Liver (tissue), 9 donors: ENCODE measurements around the gene ATP8B3. TPM values are rescaled to one million over a fixed set of nuclear protein-coding genes. Genes with fewer than 3 reads are reported as not detected.

Experiments
- DNase-seq: peaks from one replicate; pipeline ENCODE4 v3.0.0-alpha.2; 2017; ENCODE audit warnings: low spot score
- H3K27ac ChIP-seq, 2 donors: one replicate each; pipeline ENCODE4 v1.7.0; 2013; ENCODE audit warnings: inconsistent platforms in 2 of 2, low read length in 2 of 2, control low read depth in 1 of 2, low read depth in 1 of 2, mild to moderate bottlenecking in 1 of 2
- H3K27me3 ChIP-seq, 4 donors: one replicate each; pipeline versions ENCODE4 v1.6.1 to v1.7.0; 2013; ENCODE audit warnings: low read length in 3 of 4, inconsistent platforms in 1 of 4, mild to moderate bottlenecking in 1 of 4, moderate library complexity in 1 of 4; ENCODE audit not compliant: control insufficient read depth in 4 of 4, insufficient read depth in 4 of 4
- H3K36me3 ChIP-seq, 4 donors: one replicate each; pipeline versions ENCODE4 v1.6.1 to v1.7.0; 2013; ENCODE audit warnings: low read length in 3 of 4, mild to moderate bottlenecking in 3 of 4, low read depth in 1 of 4, moderate library complexity in 1 of 4; ENCODE audit not compliant: control insufficient read depth in 4 of 4, insufficient read depth in 3 of 4
- H3K4me1 ChIP-seq, 4 donors: one replicate each; pipeline versions ENCODE4 v1.6.1 to v1.7.0; 2013; ENCODE audit warnings: low read length in 3 of 4, mild to moderate bottlenecking in 3 of 4, moderate library complexity in 1 of 4; ENCODE audit not compliant: control insufficient read depth in 4 of 4, insufficient read depth in 4 of 4
- H3K4me3 ChIP-seq, 3 donors: one replicate each; pipeline versions ENCODE4 v1.6.1 to v1.7.0; 2013; ENCODE audit warnings: low read length in 3 of 3, control low read depth in 1 of 3, low read depth in 1 of 3, mild to moderate bottlenecking in 1 of 3
- H3K9ac ChIP-seq, 2 donors: one replicate each; pipeline ENCODE4 v1.7.0; 2013; ENCODE audit warnings: low read length in 2 of 2, mild to moderate bottlenecking in 2 of 2, moderate library complexity in 2 of 2, control low read depth in 1 of 2, low read depth in 1 of 2
- H3K9me3 ChIP-seq, 4 donors: one replicate each; pipeline versions ENCODE4 v1.6.1 to v1.7.0; 2013; ENCODE audit warnings: low read length in 3 of 4; ENCODE audit not compliant: control insufficient read depth in 4 of 4
- EGR1 ChIP-seq, 2 donors: IDR thresholded peaks; 2 replicates each; pipeline ENCODE4 v1.6.1; 2016 to 2018; ENCODE audit warnings: antibody characterized with exemption in 2 of 2, low read depth in 2 of 2
- FOXA1 ChIP-seq: IDR thresholded peaks from 2 replicates; pipeline ENCODE4 v1.6.1; 2016; ENCODE audit warnings: antibody characterized with exemption
- FOXA2 ChIP-seq: IDR thresholded peaks from 2 replicates; pipeline ENCODE4 v1.6.1; 2016; ENCODE audit warnings: antibody characterized with exemption
- GABPA ChIP-seq, 2 donors: IDR thresholded peaks in 1 of 2; conservative IDR thresholded peaks in 1 of 2; 2 replicates each; pipeline ENCODE4 v1.6.1; 2016; ENCODE audit warnings: antibody characterized with exemption in 2 of 2, mild to moderate bottlenecking in 1 of 2, moderate library complexity in 1 of 2
- HNF4A ChIP-seq, 2 donors: conservative IDR thresholded peaks; 2 replicates each; pipeline ENCODE4 v1.6.1; 2016; ENCODE audit warnings: antibody characterized with exemption in 2 of 2, mild to moderate bottlenecking in 2 of 2
- HNF4G ChIP-seq: IDR thresholded peaks from 2 replicates; pipeline ENCODE4 v1.6.1; 2016; ENCODE audit warnings: antibody characterized with exemption
- JUND ChIP-seq, 2 donors: IDR thresholded peaks; 2 replicates each; pipeline ENCODE4 v1.6.1; 2016; ENCODE audit warnings: antibody characterized with exemption in 2 of 2
- NR2F2 ChIP-seq: IDR thresholded peaks from 2 replicates; pipeline ENCODE4 v1.6.1; 2016; ENCODE audit warnings: antibody characterized with exemption
- RXRA ChIP-seq, 2 donors: IDR thresholded peaks; 2 replicates each; pipeline ENCODE4 v1.6.1; 2017 to 2018; ENCODE audit warnings: antibody characterized with exemption in 2 of 2, mild to moderate bottlenecking in 1 of 2
- TAF1 ChIP-seq: conservative IDR thresholded peaks from 2 replicates; pipeline ENCODE4 v1.6.1; 2016; ENCODE audit warnings: antibody characterized with exemption, mild to moderate bottlenecking
- YY1 ChIP-seq: IDR thresholded peaks from 2 replicates; pipeline ENCODE4 v1.6.1; 2016; ENCODE audit warnings: antibody characterized with exemption, mild to moderate bottlenecking
- WGBS: extraction: QIAGEN DNeasy Blood & Tissue Kit; methylation state at CpG from one replicate; pipeline ENCODE4 v1.1.7; 2013; 5-methylcytosine and 5-hydroxymethylcytosine counted together
- polyA plus RNA-seq, 2 donors: library from polyadenylated mRNA; stranded (reverse) in 1 of 2; unstranded in 1 of 2; fragments of 200-250 nt in 1 of 2; fragments of >200 nt in 1 of 2; fragmentation: Nextera tagmentation in 1 of 2; extraction: Ambion mirVana in 1 of 2; gene quantifications; one replicate each; pipeline versions ENCODE4 v1.2.1 to v1.2.3, GENCODE V29; 2013 to 2015
- total RNA-seq, 2 donors: library from RNA; depleted of rRNA; stranded (reverse); fragments of >200 nt; gene quantifications; one replicate each; pipeline ENCODE4 v1.2.3, GENCODE V29; 2014
- TF ChIP-seq, protein P1 (sequence below): IDR thresholded peaks from 2 replicates; pipeline ENCODE4 v1.6.1; 2016; ENCODE audit warnings: antibody characterized with exemption, mild to moderate bottlenecking
- TF ChIP-seq, protein P2 (sequence below): IDR thresholded peaks from 2 replicates; pipeline ENCODE4 v1.6.1; 2016; ENCODE audit warnings: antibody characterized with exemption
- TF ChIP-seq, protein P3 (sequence below): IDR thresholded peaks from 2 replicates; pipeline ENCODE4 v1.6.1; 2016; ENCODE audit warnings: antibody characterized with exemption
- TF ChIP-seq, protein P4 (sequence below): fragments of 150-350 bp; IDR thresholded peaks from 2 replicates; pipeline ENCODE4 v1.5.1; 2017; ENCODE audit warnings: improper control_type of control experiment, low read depth, low read length; ENCODE audit not compliant: missing input control
- TF ChIP-seq, protein P5 (sequence below): IDR thresholded peaks from 2 replicates; pipeline ENCODE4 v1.6.1; 2016; ENCODE audit warnings: antibody characterized with exemption
- donor health status: healthy.
- donor health status: healthy.
- donor health status: healthy.
- donor health status: healthy.
- donor health status: healthy.

The ATP8B3 gene
- total and polyA plus RNA-seq, 4 donors: 0.42 to 3.1 (median 0.52) TPM

DNA sequence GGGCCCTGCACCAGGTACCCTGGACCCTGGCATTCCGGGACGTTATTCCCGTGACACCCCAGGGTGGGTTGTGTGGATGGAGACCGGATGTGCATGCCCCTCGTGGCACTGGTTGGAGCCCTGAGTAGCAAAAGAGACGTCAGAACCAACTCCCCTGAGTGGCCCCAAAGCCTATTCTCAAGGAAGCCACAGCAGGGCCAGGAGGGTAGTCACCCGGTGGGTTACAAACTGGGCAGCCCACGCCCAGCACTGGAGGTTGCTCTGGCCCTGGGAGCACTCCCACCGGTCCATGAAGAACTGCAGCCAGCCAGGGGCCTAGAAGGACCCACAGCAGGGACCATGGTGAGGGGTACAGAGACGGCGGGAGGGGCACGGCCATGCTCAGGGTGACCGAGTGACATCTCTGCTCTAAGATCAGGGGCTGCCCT, 43.8 kb upstream of the ATP8B3 start:
- Histone ChIP-seq H3K9ac (peak overlapping the region; percentile 50 to 76), H3K4me3 (peak overlapping the region in 1 of 3 donors; percentile 7), H3K4me1 (peaks cover 39 to 66% (median 49%) of the 10 kb centered on the region in 4 donors), H3K27me3 (no peaks in the 10 kb centered on the region), H3K9me3 (no peaks in the 10 kb centered on the region), H3K36me3 (peaks cover 0 to 2% (median 0%) of the 10 kb centered on the region in 4 donors), H3K27ac (peak overlapping the region; percentile 78 to 80)
- DNase-seq: no peak
- 60% methylated on average over 13 of the region's 13 CpGs for WGBS
- no peak for TF ChIP-seq EGR1 (IDR thresholded peaks at IDR 0.05; ENCODE audit: low read depth in 2 of 2)
- TF ChIP-seq NR2F2: no peak
- TF ChIP-seq HNF4A (conservative IDR thresholded peaks at IDR 0.05): no peak
- TF ChIP-seq JUND (IDR thresholded peaks at IDR 0.05): no peak
- TF ChIP-seq, protein P1, sequence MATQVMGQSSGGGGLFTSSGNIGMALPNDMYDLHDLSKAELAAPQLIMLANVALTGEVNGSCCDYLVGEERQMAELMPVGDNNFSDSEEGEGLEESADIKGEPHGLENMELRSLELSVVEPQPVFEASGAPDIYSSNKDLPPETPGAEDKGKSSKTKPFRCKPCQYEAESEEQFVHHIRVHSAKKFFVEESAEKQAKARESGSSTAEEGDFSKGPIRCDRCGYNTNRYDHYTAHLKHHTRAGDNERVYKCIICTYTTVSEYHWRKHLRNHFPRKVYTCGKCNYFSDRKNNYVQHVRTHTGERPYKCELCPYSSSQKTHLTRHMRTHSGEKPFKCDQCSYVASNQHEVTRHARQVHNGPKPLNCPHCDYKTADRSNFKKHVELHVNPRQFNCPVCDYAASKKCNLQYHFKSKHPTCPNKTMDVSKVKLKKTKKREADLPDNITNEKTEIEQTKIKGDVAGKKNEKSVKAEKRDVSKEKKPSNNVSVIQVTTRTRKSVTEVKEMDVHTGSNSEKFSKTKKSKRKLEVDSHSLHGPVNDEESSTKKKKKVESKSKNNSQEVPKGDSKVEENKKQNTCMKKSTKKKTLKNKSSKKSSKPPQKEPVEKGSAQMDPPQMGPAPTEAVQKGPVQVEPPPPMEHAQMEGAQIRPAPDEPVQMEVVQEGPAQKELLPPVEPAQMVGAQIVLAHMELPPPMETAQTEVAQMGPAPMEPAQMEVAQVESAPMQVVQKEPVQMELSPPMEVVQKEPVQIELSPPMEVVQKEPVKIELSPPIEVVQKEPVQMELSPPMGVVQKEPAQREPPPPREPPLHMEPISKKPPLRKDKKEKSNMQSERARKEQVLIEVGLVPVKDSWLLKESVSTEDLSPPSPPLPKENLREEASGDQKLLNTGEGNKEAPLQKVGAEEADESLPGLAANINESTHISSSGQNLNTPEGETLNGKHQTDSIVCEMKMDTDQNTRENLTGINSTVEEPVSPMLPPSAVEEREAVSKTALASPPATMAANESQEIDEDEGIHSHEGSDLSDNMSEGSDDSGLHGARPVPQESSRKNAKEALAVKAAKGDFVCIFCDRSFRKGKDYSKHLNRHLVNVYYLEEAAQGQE: no peak
- TF ChIP-seq YY1: no peak

DNA sequence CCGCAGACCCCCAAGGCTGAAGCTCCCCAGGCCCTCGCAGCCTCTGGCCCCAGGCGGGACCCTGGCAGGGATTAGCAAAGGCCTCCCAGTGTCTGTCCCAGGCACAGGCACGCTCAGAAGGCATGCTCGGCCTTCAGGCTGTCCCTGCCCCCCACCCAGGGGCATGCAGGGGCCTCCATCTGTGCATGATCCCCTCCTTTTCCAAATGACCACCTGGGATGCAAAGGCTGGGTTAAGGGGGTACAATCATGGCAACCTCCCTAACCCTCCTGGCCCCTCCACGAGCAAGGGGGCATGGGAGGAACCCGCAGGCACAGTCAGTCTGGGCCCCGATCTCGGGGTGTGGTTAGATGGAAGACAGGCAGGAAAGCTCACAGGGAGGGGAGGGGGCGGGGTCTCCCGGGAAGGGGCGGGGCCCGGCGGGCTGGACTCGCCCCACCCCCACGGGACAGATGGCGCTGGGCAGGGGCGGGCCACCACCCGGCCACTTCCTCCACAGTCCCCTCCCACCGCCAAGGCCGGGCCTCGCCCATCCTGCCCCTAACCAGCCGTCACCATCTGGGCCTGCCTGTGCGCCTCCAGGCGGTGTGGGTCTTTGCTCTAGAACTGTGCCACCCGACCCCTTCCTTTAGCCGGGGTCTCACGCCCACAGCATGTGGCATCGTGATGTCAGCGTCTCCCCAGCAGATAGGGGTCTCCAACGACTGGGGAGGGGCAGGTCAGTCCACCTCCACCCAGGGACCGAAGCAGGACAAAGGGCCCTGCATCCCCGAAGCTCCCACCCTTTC, 43.2 kb upstream of the ATP8B3 start:
- H3K27ac ChIP-seq: peak overlapping the region; percentile 78 to 80
- peaks cover 0 to 2% (median 0%) of the 10 kb centered on the region in 4 donors for H3K36me3 ChIP-seq
- H3K27me3 ChIP-seq: no peaks in the 10 kb centered on the region
- peaks cover 33 to 60% (median 43%) of the 10 kb centered on the region in 4 donors for H3K4me1 ChIP-seq
- peak; percentile 99 for DNase-seq
- no peaks in the 10 kb centered on the region for H3K9me3 ChIP-seq
- TF ChIP-seq, protein P2, sequence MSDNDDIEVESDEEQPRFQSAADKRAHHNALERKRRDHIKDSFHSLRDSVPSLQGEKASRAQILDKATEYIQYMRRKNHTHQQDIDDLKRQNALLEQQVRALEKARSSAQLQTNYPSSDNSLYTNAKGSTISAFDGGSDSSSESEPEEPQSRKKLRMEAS: no peak
- no peak for TF ChIP-seq RXRA (IDR thresholded peaks at IDR 0.05)
- TF ChIP-seq HNF4G: no peak
- TF ChIP-seq, protein P3, sequence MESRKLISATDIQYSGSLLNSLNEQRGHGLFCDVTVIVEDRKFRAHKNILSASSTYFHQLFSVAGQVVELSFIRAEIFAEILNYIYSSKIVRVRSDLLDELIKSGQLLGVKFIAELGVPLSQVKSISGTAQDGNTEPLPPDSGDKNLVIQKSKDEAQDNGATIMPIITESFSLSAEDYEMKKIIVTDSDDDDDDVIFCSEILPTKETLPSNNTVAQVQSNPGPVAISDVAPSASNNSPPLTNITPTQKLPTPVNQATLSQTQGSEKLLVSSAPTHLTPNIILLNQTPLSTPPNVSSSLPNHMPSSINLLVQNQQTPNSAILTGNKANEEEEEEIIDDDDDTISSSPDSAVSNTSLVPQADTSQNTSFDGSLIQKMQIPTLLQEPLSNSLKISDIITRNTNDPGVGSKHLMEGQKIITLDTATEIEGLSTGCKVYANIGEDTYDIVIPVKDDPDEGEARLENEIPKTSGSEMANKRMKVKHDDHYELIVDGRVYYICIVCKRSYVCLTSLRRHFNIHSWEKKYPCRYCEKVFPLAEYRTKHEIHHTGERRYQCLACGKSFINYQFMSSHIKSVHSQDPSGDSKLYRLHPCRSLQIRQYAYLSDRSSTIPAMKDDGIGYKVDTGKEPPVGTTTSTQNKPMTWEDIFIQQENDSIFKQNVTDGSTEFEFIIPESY: no peak
- TF ChIP-seq, protein P1: no peak
- TF ChIP-seq, protein P4, sequence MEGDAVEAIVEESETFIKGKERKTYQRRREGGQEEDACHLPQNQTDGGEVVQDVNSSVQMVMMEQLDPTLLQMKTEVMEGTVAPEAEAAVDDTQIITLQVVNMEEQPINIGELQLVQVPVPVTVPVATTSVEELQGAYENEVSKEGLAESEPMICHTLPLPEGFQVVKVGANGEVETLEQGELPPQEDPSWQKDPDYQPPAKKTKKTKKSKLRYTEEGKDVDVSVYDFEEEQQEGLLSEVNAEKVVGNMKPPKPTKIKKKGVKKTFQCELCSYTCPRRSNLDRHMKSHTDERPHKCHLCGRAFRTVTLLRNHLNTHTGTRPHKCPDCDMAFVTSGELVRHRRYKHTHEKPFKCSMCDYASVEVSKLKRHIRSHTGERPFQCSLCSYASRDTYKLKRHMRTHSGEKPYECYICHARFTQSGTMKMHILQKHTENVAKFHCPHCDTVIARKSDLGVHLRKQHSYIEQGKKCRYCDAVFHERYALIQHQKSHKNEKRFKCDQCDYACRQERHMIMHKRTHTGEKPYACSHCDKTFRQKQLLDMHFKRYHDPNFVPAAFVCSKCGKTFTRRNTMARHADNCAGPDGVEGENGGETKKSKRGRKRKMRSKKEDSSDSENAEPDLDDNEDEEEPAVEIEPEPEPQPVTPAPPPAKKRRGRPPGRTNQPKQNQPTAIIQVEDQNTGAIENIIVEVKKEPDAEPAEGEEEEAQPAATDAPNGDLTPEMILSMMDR: no peak
- no peak for TF ChIP-seq NR2F2
- no peak for TF ChIP-seq JUND (IDR thresholded peaks at IDR 0.05)
- no peak for TF ChIP-seq FOXA1
- no peak for TF ChIP-seq YY1
- no peak for TF ChIP-seq FOXA2
- no peak for TF ChIP-seq TAF1
- TF ChIP-seq GABPA (IDR thresholded peaks at IDR 0.05 in 1 of 2, conservative IDR thresholded peaks at IDR 0.05 in 1 of 2): no peak
- TF ChIP-seq, protein P5, sequence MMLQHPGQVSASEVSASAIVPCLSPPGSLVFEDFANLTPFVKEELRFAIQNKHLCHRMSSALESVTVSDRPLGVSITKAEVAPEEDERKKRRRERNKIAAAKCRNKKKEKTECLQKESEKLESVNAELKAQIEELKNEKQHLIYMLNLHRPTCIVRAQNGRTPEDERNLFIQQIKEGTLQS: no peak
- peak overlapping the region in 1 of 3 donors; percentile 7 for H3K4me3 ChIP-seq
- peak overlapping the region in 1 of 2 donors; percentile 76 for H3K9ac ChIP-seq
- WGBS: 50% methylated on average over 33 of the region's 33 CpGs
